Measurements from ENCODE around the gene STK17B.

STK17B gene

DNA sequence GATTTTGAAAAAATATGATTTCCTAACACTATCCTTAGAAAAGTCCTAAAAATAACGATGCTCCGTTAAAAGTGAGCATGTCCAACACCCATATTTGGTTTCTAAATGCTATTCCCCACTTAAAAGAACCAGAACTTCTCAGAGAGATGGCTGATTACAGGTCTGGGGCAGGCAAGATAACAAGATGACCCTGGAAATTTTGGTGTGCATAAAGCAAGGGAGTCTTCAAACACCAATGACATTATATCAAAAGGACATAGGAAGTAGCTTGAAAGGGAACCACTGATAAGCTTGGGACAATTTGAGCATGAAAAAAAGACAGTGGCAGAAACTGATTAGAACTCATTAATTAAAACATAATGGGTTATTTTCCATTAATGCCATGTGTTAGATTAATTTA lies 17.9 kb downstream of the STK17B start:
- no peak for FAIRE-seq

DNA sequence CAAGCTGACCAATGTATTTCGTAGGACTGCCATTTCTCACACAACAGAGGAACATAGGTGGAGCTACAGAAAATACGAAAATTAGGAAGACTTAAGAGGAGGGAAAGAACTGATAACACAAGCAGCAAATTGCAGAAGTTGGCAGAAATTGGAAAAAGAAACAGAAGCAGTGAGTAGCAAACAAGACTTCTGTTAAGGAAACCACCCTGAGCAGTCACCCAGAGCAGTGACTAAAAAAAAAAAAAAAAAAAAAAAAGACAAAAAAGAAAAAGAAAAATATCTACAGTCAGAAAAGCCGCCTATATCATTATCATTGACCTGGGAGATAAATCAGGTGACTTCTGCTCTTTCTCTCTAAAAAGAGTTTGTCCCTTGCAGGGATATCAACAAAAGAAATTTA lies 21.4 kb downstream of the STK17B start:
- FAIRE-seq: no peak

DNA sequence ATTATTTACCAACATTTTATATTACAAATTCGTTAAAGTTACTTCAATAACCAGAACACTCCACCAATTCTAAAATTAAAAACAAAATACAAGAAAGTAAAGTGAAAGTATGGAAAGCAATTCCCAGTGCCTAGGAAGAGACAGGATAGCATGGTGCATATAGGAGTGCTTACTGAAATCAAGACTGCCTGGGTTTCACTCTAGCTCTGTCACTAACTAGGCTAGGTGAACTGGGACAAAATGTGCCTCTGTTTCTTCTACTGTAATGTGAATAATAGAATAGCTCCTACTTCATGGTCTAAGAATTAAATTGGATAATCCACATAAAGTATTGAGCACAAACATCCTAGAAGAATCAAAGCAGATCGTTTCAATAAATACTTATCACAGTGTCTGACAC lies 22.6 kb downstream of the STK17B start:
- FAIRE-seq: no peak

DNA sequence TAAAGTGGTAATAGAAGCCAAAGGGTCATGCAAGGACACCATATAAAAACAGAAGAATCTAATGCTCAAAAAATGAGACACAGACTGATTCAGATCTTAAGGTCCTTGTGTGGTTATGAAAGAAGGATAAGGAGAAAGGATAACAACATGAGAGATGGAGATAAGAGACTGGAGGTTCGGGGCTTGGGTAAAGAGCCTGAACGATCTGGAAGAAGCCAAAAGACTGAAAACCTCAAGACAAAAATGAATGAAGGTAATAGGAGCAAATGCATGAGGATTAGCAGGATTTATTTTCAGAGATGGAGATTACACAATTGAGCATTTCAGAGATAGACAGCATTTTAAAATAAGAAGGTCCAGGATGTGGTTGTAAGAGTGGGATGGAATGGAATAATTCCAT lies 26.1 kb downstream of the STK17B start:
- FAIRE-seq: no peak

DNA sequence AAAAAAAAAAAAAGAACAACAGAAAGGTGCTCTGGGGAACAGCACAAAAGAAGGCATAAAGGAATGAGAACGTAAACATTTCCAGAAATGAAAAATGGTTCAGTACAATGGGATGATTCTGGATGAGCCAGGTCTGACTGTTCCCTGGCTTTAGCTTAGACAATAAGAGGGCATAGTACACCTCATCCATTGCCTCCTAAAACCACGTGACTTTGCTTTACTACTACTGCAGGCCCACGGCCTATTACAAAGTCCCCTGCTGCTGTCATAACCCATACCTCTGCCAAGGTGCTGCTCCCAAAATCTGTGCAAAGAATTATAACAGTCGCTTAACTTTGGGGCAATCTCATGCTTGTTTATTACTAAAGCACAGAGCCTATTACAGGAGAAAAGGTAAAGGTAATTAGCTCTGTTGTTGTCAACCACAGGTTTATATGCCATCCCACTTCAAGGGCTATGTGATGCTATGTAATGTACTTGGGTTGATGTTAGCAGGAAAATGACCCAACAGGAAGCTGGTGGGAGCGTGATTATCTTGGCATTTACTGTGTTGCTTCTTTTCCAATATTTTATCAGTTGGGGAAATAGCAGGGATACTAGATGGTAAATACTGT lies 26.8 kb downstream of the STK17B start:
- no peak for FAIRE-seq

DNA sequence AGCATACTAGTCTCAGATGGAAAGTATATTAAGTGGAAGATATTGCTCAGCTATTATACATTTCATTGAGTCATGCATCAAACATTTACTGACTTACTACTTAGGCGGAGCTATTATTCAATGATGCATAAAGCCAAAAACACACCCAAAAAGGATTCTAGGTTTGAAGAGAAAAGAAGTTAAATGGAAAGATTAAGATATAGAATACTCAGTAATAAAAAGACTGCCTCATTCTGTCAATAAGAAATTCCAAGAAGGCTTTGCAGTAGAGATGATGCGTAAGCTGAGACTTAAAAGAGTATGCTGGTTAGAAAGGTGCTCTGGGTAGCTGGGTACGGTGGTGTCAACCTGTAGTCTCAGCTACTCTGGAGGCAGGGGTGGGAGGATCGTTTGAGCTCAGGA lies 27.6 kb downstream of the STK17B start:
- no peak for FAIRE-seq

DNA sequence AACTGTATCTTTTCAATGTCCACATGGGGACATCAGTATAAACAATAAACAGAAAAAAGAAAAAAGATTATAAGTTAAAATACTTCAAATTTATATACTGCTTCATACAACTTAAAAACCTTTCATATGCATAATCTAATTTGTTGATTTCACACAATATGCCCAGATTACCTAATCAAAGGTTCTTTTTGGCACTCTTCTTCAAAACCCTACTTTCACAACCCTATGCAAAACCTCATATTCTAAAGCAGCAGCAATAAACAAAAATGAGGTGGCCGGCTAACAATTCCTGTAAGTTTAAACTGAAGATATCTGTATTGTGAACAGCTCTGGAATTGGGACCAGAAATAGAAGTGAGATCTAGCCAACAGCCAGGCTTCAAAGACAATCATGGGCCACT lies 28.6 kb downstream of the STK17B start:
- no peak for FAIRE-seq

DNA sequence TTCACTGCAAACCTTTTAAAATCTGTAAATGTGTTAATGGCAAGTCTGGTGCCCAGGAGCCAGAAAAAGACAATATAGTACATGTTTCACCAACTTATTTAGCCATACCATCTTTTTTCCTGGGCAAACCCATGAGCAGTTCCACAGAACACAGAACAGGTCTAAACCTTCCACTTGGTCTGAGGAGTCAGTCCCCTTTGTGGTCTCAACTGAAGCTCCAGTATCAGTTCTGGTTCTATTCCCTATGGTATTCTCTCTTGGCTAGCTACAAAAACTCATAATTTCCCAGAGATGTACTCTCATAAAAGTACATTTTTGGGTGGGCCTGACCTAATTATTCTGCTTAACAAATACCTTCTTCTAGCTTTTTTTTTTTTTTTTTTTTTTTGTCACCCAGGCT lies 31.2 kb downstream of the STK17B start:
- no peak for FAIRE-seq

DNA sequence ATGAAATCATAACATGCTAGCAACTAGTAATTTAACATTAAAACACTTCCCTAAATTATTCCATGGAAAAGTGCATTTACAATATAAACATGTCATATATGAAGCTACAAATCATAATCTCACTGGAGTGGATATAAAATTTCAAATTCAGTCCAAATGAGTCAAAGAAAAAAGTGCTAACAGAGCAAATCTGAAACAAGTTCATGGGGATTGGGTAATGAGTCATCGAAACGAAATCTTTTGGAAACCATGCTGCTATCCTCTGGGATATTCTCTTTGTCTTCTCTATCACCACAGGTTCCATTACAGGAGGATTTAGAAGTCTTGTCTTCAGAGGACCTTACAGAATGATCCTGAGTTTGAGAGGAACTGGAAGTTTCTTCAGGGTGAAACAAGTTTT lies 34.1 kb downstream of the STK17B start:
- FAIRE-seq: no peak

DNA sequence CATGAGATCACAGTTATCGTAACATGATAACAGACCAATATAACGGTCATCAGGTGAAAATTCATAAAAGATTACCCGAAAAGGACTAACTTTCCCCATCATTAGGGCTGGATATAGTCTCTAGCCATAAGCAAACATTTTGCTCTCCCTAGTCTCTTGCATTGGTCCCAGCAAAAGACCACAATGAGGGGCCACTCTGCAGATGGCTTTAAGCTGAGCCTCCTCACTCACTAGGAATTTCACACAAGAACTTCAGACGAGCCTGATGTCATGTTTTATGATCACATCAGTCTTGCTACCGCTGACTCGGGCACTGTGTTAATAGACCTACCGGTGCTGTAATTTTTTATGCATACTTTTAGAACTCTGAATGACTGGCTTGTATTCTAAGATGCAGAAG lies 35.2 kb downstream of the STK17B start:
- no peak for FAIRE-seq

DNA sequence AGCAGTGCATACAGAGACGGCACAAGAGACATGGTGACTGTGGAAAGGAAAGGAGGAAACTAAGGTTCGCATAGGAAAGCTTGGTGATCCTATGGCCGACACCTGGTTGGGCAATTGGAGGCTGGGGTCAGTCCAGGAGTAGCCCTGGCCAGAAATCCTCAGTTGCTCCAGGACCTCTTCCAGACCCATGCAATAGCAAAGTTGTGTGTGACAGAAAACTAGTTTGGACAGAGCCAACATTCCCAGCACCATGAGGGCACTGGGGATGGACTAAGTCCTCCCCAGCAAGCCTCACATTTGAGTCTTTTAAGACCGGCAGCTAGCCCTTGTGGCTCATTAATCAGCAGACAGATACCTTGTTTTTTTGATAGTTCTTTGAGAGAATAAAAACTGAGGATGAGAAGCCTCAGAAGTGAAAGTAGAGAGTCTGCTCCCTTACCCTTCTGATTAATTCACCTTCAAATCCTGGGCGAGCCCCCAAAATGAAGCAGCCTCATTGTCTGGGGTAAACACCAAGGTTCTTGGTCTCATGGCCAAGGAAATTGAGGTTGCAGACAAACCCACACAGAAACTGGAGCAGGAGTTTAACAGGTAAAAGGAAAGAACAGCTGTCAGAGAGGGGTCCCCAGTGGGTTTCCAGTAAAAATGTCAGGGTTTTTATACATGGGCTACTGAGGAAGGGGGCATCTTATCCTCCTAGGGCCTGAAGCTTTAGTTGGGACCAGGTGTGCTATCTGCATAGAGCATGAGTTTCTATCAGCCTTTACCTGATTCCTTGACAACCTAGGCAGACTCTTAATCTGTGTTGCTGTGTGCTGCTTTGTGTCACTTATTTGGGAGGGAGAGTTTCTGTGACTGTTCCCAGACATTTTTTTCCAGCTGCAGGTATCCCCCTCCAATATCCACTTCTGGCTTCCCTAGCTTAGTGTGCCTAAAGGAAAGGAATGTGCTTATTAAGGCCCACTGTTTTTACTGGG lies 39.1 kb downstream of the STK17B start:
- no peak for FAIRE-seq

DNA sequence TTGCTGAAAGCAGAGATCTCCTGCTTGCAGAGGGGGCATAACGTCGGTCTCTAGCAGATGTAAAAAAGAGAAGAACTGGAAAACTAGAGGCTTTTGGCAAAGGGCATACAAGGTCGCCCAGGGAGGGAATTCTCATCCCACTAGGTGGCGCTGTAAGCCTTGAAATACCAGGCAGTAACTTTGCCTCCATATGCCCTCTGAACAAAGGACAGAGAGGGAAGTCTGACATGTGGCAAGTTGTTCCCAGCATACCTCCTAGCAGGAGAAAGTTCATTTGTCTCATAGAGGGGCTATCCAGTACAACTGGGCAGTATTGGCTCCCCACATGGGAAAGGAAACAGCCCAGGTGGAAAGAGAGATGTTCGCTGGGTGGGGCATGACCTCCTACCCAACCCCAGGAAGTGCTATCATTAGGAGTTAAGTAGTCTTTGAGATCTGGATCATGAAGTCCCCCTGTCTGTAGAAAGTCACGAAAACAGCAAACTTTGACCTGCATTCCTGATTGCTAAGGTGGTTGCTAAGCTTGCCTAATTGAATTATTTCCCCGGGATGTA lies 39.9 kb downstream of the STK17B start:
- no peak for FAIRE-seq

DNA sequence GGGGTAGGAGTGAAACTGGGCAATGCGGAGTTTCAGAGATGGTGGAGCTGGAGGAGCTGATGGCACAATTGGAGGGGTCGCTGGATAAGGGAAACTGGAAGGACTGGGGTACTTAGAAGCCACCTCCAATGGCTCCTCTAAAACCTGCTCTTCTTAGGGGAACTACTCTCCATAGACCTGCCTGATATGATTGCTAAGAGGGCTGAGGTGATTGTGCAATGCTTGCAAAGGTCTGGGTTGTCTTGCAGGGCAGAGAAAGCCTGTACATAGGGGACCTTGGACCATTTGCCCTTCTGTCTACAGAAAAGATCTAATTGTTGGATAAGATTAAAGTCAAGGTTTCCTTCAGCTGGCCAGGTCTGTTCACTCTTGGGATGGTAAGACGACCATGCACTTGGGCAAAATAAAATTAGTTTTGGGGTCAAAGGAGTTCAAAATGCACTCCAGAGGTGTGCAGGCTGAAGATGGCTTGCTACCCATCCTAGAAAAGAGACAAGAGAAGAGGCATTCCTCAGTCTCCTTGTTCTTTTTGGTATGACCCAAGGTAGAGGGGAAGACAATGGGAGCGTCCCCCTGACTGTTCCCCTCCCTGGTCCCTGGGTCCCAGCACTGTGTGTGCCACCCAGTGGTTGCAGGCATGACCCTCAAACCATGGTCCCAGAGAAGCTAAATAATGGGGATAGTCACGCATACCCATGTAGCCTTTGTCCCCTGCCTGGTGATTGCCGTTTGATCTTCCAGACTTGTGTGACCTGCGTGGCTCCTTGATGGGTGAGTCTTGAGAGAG lies 41.1 kb downstream of the STK17B start:
- no peak for FAIRE-seq

DNA sequence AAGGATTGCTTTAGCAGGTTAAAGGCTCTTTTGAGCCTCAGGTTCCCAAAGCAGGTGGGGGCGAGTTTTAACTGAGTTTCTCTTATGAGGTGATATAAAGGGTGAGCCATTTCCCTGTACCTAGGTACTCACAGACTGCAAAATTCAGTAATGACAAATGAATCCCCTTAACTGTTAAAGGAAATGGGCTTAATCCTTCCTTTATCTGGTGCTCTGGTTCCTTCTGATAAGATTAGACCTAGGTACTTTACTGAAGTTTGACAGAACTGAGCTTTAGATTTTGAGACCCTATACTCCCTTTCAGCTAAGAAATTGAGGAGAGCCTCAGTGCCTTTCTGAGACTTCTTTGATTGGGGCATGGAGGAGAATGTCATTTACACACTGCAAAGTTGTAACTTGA lies 42.6 kb downstream of the STK17B start:
- FAIRE-seq: no peak

DNA sequence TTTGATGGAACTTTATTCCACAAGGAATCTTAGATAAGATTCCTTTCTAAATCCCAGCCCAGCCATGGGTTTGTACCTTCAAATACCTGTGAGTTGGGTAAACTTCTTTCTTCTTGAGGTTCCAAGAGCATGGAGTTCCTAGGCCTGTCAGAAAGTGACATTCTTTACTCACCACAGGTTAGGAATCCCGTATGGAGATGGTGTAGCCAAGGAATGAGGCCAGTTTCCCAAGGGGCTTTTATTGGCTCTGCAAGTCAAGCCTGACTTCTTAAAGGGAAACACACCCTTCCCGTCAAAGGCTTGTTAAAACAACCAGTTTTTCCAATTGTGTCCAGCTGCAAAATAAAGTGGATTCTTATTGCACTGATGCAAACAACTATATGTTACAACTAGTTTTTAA lies 45.8 kb downstream of the STK17B start:
- no peak for FAIRE-seq

DNA sequence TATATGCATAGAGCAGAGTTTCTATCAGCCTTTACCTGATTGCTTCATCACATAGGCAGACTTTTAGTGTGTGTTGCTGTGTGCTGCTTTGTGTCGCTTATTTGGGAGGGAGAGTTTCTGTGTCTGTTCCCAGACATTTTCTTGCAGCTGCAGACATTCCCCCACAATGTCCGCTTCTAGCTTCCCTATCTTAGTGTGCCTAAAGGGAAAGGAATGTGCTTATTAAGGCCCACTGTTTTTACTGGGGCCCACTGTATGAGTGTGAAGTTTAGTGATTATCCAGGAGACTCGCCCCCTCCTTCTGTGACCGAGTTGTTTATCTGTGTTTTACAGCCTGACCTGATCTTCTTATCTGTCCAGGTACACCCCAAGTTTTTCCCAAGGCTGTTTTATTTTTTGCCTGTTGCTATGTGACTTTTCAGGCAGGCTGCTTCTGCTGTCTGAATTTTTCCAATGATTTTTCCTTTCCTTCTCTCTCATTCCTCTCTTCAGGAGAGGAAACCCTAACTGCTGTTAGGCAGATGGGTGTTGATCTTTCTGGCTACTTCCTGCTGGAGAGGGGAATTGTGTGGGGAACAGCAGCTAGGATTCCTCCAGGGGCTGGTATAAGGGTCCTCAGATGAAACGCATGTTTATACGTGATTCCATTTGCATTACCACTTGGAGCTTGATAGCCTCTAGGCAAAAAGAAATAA lies 47.6 kb downstream of the STK17B start:
- no peak for FAIRE-seq

DNA sequence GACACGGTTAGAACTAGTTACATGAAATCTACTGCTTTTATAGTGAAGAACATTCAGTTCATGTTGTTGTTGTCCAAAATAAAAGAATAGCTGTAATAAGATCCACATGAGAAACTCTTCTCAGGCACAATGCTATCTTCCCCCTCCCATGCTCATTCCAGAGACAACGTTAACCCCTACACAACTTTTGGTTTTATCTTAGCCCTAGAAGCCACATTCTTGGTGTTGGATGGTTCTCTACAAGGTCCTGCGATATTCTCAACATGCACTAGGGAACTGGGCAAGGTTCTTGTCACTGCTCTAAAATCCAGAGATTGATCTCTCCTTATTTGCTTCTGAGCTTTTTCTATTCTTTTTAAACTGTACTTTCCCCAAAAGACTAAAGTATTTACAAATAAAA lies 51.5 kb downstream of the STK17B start:
- no peak for FAIRE-seq

DNA sequence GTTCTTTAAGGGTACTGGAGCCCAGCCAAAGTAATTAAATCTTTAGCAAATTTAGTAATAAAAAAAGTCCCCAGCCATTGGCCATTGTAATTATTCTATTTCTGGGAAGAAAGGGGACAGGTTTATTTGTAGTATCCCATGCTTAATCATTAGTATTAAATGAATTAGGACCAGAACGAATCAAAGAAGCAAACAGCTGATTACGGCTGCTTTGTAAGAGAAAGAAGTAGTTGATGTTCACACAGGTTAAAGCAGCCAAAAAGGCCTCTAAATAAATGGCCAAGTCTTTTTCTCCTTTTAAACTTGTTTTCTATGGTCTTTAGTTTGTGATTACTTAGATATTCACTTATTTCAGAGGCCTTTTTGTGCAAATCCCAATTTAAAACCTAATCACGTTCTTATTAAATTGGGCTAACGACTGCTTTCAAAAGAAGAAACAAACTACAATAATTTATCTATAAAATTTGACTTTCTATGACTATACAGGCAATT lies 54.1 kb downstream of the STK17B start:
- no peak for FAIRE-seq

DNA sequence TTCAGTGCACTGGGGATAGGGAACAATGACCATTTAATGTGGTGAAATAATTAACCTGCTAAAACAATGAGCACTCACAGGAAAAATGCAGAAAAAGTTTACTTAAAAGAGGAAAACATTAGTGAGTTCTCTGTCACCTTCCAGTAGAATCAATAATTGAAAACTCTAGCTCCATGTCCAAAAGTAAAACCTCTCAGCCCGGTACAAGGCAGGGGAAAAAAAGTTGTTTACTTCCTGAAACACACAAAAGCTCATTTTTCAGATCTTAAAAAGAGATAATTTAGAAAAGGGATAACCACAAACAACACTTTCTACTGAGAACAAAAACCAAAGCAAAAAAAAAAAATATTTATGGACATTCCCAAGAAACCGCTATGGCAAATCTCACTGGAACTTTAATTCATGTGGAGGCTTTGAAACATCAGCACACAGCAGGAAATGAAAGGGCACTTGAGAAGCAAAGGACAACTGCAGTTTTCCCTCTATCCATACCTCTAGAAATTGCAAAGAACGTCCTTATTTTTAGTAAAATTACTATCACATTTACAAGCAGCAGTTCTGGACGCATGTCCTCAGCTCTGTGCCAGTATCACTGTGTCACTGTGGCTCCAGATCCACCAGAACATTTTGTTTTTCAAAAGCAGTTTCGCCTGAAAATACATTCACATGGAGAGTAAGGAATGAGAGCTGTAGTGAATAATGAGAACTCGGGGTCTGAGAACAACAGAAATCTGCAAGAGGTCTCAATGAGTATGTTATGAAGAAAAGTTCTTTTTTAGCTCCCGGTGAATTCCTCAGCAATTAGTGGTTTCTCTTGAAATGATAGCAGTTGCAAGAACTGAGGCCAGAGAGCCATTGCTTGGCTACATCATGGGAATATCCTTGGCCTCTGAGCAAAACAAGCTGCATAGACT lies 58.1 kb downstream of the STK17B start:
- no peak for FAIRE-seq

DNA sequence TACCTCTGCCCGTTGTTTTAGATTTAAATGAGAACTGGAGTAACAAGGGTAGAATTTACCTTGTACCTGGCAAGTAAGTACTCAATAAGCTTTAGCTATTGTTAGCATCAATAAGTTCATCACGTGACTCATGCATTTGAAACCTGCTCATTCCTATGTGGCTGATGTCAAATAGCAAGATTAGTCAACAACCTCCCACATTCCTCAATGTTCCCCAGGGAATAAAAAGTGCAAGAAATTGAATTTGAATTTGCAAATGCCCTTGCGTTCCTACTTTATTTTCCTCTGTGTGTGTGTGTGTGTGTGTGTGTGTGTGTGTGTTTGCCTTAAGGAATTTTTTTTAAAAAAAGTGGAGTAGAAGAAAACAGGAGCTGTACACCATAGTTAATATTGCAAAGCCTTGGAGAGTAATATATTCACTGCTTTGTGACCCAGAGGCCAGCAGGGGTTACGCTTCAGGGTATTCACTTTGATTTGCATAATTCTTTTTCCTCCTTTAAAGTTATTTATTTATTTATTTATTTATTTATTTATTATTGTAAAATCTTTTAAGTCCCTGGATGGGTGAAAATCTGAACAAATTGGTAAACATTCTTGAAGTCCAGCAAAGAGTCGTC lies 58.9 kb downstream of the STK17B start:
- FAIRE-seq: no peak

DNA sequence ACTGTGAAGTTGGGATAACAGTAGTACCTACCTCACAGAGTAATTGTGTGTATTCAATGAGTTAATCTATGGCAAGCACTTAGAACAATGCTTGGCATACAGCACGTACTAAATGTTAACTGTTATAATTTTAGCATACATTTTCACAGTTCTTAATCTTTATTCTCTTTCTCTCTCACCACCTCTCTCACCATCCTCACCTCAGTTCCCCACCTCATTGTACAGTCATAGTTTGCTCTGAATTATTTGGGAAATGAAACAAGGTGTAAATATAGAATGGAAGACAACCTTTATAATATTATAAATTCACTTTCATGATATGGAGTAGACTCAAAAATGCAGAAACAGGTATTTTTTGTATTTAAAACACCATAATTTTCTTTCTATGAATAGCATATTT lies 62.8 kb downstream of the STK17B start:
- no peak for FAIRE-seq

All from G401.6 (cell line).